MCF 10A (cell line): ENCODE data around the gene JAG2. TPM values are rescaled to one million over a fixed set of nuclear protein-coding genes. Genes with fewer than 3 reads are reported as not detected.

ENCODE experiments used
- BruUV-seq: library from RNA; stranded (reverse); fragments of 400-500 nt; replicated peaks from 2 replicates; lab custom pipeline; 2021; lab: Mats Ljungman, UMichigan
- CTCF ChIA-PET: fragments of 300-600 bp; sonication (Branson Sonifier 250); formaldehyde crosslinking; extraction: SDS; loops from one replicate; lab custom pipeline; 2021; ENCODE audit warnings: antibody characterized with exemption, inconsistent platforms; lab: Yijun Ruan, JAX
- POLR2A ChIA-PET: fragments of 300-600, 350-650 bp; sonication (Branson Sonifier 250); formaldehyde crosslinking; extraction: SDS; loops from one replicate; lab custom pipeline; 2020; ENCODE audit warnings: antibody characterized with exemption, inconsistent platforms; lab: Yijun Ruan, JAX
- DNase-seq: peaks from one replicate; pipeline ENCODE4 v3.0.0-alpha.2; 2018; ENCODE audit not compliant: unreplicated experiment
- H3K27ac Mint-ChIP-seq: one replicate; pipeline ENCODE4 v1.8.0; 2022; ENCODE audit warnings: mild to moderate bottlenecking, low read depth, mixed read lengths; ENCODE audit not compliant: unreplicated experiment
- H3K27me3 Mint-ChIP-seq: one replicate; pipeline ENCODE4 v1.8.0; 2022; ENCODE audit warnings: mixed read lengths; ENCODE audit not compliant: insufficient read depth, unreplicated experiment
- H3K36me3 Mint-ChIP-seq: one replicate; pipeline ENCODE4 v1.8.0; 2022; ENCODE audit warnings: mild to moderate bottlenecking, moderate library complexity, mixed read lengths; ENCODE audit not compliant: insufficient read depth, unreplicated experiment
- H3K4me1 Mint-ChIP-seq: one replicate; pipeline ENCODE4 v1.8.0; 2022; ENCODE audit warnings: mixed read lengths; ENCODE audit not compliant: insufficient read depth, unreplicated experiment
- H3K4me3 Mint-ChIP-seq: one replicate; pipeline ENCODE4 v1.8.0; 2022; ENCODE audit warnings: mild to moderate bottlenecking, moderate library complexity, mixed read lengths; ENCODE audit not compliant: unreplicated experiment
- H3K9me3 Mint-ChIP-seq: one replicate; pipeline ENCODE4 v1.8.0; 2022; ENCODE audit warnings: mixed read lengths; ENCODE audit not compliant: unreplicated experiment
- intact Hi-C: fragments of 100-400 bp; cut with micrococcal nuclease; formaldehyde crosslinking; loops from 2 replicates; pipeline ENCODE4 v1.14.1; 2022
- total RNA-seq: library from RNA; stranded (reverse); gene quantifications from 2 replicates; pipeline ENCODE4 v1.2.3, GENCODE V29; 2022
- TF ChIP-seq, protein P1 (sequence below): fragments of 200-600 bp; IDR thresholded peaks from one replicate; pipeline ENCODE4 v1.8.0; 2022; ENCODE audit warnings: antibody characterized with exemption, mild to moderate bottlenecking; ENCODE audit not compliant: unreplicated experiment

The JAG2 gene
- total RNA-seq, 1 experiment from 2014 or later = 33.5 TPM

DNA sequence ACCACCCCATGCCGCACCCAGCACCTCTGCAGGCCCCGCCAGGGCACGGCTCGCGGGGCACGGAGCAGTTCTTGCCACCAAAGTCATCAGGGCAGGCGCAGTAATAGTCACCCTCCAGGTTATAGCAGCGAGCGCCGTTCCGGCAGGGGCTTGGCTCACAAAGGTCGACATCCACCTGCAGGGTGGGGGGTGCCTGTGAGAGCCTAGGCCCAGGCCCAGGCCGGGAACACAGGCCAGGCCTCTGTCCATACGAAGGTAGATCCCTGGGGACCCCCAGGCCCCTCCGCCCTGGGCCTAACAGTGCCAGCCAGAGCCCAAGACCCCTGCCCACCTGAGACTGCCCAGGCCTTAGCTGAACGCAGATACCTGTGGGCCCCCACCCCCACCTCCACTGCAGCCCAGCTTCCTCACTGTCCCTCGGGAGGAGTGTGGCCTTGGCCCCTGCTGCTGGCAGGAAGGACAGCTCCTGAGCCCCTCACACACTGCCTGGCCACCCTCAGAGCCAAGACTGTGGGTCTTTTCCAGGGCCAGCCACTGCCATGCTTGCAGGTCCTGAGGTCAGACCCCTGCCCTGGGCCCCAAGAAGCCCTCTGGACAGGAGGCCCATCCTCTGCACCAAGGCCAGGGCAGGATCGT lies 19.3 kb downstream of the JAG2 start:
- H3K36me3 Mint-ChIP-seq = peaks cover 7% of the 10 kb centered on the region
- intact Hi-C loops = no loop called here
- CTCF ChIA-PET = no interaction called here
- H3K9me3 Mint-ChIP-seq = no peaks in the 10 kb centered on the region
- POLR2A ChIA-PET = no interaction called here
- TF ChIP-seq, protein P1, sequence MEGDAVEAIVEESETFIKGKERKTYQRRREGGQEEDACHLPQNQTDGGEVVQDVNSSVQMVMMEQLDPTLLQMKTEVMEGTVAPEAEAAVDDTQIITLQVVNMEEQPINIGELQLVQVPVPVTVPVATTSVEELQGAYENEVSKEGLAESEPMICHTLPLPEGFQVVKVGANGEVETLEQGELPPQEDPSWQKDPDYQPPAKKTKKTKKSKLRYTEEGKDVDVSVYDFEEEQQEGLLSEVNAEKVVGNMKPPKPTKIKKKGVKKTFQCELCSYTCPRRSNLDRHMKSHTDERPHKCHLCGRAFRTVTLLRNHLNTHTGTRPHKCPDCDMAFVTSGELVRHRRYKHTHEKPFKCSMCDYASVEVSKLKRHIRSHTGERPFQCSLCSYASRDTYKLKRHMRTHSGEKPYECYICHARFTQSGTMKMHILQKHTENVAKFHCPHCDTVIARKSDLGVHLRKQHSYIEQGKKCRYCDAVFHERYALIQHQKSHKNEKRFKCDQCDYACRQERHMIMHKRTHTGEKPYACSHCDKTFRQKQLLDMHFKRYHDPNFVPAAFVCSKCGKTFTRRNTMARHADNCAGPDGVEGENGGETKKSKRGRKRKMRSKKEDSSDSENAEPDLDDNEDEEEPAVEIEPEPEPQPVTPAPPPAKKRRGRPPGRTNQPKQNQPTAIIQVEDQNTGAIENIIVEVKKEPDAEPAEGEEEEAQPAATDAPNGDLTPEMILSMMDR = no peak
- no peaks in the 10 kb centered on the region for H3K27me3 Mint-ChIP-seq
- DNase-seq = no peak
- no peak overlapping the region for H3K4me3 Mint-ChIP-seq
- no TSS peak for BruUV-seq
- no peak overlapping the region for H3K27ac Mint-ChIP-seq
- no peaks in the 10 kb centered on the region for H3K4me1 Mint-ChIP-seq

DNA sequence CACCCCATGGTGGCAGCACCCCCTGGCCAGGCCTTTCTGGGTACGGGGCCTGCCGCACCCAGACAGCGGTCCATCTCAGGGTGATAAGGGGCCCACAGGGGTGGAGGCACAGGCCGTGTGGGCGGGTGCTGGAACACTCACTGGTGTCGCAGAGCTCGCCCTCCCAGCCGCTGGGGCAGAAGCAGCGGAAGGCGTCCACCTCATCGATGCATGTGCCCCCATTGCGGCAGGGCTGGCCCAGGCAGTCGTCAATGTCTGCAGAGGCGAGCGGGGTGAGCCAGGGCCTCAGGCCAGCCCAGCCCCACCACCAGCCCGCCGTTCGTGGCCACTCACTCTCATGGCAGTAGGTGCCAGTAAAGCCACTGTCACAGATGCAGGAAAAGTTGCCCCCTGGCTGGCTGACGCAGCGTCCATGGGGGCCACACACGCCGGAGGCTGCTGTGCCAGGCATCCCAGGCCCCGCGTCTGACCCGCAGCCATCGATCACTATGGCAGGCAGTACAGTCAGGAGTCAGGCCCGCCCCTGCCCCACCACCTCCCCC lies 19.9 kb downstream of the JAG2 start:
- ChIA-PET CTCF (no interaction called here), POLR2A (no interaction called here)
- no peaks in the 10 kb centered on the region for H3K9me3 Mint-ChIP-seq
- BruUV-seq = no TSS peak
- DNase-seq = no peak
- peaks cover 7% of the 10 kb centered on the region for H3K36me3 Mint-ChIP-seq
- H3K4me3 Mint-ChIP-seq = no peak overlapping the region
- intact Hi-C loops = no loop called here
- H3K4me1 Mint-ChIP-seq = no peaks in the 10 kb centered on the region
- no peak overlapping the region for H3K27ac Mint-ChIP-seq
- TF ChIP-seq, protein P1 = no peak
- H3K27me3 Mint-ChIP-seq = no peaks in the 10 kb centered on the region

DNA sequence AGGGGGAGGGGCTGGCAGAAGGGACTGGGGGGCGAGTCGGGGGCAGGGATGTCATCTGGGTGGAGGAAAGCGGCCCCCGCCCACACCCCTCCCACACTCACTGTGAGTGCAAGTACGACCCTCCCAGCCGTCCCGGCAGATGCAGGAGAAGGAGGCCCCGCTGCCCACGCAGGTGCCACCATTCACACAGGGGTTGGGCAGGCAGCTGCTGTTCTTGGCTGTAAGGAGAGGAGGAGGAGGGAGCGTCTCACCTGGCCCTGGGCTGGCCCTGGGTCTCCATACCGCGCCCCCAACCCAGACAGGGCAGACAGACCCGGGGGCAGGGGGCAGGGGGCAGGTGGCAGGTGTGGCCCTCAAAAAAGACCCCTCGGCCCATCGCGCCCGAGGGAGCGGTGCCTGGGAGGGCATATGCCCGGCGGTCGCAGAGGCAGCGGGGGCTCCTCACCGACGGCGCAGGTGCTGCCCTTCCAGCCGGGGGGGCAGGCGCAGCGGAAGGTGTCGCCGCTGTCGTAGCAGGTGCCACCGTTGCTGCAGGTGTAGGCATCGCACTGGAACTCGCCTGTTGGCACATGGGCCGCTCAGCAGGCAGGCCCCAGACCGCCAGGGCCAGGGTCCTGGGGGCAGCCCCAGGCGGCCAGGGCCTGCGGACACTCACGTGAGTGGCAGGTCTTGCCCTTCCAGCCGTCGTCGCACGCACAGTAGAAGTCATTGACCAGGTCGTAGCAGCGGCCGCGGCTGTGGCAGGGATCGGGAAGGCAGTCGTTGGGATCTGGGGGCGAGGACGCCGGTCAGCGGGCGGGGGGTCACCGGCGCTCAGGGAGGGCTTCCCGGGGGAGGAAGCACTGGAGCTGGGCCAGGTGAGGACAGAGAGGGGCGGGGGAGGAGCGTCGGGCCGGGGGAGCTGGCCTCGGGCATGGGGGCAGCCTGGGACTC lies 20.6 kb downstream of the JAG2 start:
- CTCF ChIA-PET = no interaction called here
- no TSS peak for BruUV-seq
- Mint-ChIP-seq H3K36me3 (peaks cover 7% of the 10 kb centered on the region), H3K4me3 (no peak overlapping the region), H3K4me1 (no peaks in the 10 kb centered on the region), H3K9me3 (no peaks in the 10 kb centered on the region), H3K27ac (no peak overlapping the region), H3K27me3 (no peaks in the 10 kb centered on the region)
- POLR2A ChIA-PET = no interaction called here
- intact Hi-C loops = no loop called here
- no peak for DNase-seq
- TF ChIP-seq, protein P1 = no peak
